ENCODE results near the gene TWIST1.

TWIST1 gene

DNA sequence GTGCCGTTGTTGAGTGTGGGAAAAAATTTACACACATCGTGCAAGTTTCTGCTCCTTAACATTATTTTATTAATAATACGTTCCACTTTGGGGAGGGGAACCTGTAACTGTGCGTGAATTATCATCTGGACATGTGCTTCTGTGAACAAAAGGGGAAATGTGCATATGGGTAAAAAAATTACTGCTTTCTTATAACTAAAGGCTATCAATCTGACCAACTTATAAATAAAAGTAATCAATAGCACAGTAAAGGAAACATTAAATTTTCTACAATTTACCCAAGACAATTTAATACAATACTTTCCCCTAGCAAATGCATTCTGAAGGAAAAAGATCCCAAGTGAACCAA is 4.5 kb downstream of the TWIST1 start:
- DNase-seq, result no peak

DNA sequence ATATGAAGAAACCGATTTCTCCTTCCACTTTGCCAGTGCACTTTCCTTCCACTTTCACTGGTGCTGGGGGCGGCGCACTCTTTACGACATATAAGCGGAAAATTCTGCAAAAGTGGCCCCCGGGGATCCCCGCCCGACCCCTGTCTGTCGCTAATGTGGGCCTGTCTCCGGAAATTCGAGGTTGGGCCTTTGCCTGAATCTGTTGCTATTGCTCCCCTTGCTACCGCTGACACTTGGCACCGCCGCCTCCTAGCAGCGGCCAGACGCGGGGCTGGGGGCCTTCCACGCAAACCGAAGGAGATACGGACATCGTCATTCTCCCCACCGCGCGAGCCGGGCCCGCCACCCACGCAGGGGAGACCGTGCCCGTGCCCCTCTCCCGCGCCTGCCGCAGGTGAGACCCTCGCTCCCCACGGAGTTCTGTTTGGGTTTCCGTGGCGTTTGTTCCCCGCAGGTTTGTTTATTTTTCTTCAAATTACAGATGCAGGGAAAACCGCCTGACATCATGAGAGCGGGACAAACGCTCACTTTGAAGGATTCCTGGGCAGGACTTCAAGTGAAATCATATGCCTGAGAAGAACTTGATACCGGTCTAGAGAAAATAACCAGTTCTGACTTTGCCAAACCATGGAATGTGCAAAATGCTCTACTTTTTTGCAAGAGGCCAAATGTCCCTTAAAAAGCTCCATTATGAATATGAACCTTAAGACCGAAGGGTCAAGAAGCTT is 5.0 kb downstream of the TWIST1 start:
- no peak for DNase-seq

GRCh38 chr7:19111474-19112273 is 5.8 kb downstream of the TWIST1 start:
- DNase-seq, result no peak

GRCh38 chr7:19110776-19111175 is 6.7 kb downstream of the TWIST1 start:
- no peak for DNase-seq

DNA sequence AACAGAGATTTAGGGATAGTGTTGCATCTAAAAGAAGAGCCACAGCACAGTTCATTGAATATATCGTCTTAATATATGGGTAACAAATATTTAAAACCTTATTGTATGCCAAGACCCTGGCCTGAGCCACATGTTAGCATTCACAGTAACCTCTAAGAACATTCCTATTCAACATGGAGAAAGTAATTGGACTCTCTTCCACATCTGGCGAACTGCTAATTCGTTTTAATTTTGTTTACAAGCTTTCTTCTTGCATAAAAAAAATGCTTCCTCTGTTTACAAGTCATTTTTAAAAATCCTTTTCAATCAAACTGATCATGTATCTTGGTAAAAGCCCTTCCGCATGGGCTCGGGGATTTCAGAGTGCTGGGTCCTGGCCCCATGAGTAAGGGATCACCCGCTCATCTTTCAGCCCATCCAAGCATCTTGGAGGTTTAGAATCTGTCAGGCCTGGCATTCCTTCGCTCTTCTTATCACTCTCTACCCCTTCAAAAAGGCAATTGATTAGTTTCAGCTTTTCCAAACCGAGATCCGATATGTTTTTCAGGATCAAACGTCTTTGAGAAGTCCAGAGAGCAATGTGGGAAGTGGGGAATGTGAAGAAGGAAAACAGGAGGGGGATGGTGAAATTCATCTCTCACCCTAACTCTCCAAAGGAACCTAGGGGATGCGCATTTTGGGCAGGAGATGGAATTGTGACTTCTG is 7.3 kb downstream of the TWIST1 start:
- no peak for DNase-seq

DNA sequence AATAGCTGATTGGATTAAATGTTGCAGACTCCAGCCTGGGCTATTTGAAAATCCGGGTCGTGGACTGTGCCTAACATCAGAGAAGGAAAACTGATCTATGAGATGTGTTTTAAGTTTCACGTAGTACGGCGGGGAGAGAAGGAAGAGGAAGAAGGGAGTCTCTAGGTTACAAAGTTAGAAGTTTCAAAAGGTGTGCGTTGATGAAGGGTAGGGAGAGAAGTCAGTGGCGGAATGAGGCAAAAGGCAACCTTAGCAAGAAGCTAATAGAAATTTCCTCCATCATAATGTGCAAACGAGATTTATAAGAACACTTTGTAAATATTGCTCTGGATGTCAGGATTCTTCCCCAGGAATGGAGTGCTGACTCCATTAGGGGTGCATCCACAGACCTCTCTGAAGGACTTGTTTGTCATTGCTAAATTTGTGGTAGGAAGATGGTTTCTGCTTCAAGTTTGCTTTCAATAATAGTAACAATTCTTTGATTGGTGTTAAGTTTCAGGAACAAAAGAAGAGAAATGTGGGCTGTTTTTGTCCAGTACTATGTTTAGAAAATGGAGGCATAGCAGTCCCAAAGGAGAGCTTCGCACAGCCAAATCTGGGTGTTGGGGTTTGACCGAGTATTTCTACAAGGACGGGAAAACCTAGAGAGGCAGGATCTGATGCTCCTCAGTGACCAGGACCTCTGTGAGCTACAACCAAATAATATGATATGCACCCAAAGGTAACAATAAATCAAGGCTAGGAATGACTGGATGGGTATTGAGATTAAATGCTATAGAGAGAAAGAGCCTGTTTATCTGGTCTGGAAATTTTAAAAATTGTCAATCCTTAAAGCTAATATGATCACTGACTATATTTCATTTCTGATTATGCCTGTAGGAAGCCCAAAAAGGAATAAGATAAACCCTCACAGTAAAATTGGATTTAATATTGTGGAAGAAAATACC is 8.2 kb downstream of the TWIST1 start:
- no peak for DNase-seq

- no peak for DNase-seq
These were observed 9.9 kb downstream of the TWIST1 start for GRCh38 chr7:19107356-19108146.

DNA sequence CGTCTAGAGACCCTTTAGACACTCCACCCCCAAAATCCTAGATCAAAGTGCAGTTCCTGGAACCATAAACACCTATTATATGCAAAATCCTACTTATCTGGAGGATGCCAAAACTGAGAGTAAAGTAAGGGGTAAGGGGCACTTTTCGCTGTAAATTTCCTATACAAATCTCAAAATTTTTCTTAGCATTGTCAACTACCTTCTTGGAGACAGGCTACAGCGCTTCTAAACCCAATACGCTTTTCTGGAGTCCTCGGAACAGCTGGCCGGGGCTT is 10.4 kb downstream of the TWIST1 start:
- no peak for DNase-seq

- DNase-seq, result no peak
These were observed 11.0 kb downstream of the TWIST1 start for GRCh38 chr7:19106241-19107080.

DNA sequence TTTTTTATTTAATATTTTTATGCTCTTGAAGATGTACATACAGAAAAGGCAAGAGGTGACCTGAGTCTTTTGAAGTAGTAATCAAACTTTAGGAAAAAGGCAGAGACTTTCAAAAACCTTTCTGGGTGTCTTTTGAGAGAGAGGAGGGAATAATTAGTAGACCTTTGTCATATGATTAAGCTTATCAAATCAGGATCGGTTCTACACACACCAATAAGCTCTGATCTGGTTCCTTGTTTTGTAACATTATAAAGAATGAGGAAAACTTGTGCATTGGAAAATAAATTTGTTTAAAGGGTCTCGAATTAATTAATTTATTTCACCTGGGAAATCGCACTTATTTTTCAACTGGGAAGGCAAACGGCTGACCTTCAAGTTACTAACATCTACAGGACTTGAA is 11.9 kb downstream of the TWIST1 start:
- DNase-seq, result no peak

DNA sequence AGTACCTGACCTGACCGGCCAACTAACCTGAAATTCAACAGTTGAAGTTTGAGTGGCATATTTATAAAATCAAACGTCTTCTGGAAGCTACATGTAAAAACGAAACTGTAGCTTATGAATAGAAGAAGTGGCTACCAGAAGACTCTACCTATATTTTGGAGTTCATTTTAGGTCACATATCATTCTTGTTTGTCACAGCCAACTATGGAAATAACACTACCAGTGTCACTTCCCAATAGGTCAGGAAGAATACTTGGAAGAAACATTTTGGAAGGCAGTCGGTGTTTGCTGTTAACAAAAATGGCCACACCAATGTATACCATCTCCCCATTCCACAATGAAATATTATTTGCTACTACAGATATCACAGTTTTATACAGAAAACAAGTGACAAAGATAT is 12.6 kb downstream of the TWIST1 start:
- no peak for DNase-seq

DNA sequence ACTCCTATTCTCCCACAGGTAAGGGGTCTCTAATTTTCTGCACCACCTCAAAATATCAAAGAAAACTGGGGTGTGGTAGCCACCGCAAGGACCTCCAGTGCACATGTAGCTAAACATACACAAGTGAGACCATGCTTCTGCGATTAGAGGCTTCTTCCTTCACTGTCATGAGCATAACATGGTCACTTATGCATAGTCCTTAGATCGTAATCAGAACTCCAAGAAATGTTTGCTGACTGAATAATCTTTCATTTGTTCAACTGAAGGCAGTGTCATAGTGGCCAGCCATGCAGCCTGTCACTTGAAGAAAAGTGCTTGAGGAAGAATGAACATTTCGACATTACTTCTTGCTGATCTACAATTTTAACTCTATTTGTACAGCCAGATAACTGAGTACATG is 14.6 kb downstream of the TWIST1 start:
- no peak for DNase-seq

GRCh38 chr7:19101909-19102308 is 15.5 kb downstream of the TWIST1 start:
- no peak for DNase-seq

DNA sequence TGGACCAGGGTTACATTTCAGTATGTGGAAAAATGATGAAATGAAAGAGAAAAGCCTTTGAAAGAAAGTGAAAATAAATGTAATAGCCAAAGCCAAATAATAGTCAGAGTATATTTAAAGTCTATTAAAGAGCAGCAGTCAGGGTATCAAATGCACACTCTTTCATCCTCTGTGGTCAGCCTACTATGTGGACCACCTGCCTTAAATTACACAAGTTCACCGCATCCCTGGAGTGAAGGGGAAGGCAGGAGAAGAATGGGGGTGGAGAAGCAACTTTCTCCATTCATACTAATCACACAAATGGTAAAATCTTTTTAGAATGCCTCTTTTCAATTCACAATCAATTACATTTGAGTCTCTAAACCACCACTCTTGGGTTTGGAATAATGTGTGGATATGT is 16.0 kb downstream of the TWIST1 start:
- no peak for DNase-seq

DNA sequence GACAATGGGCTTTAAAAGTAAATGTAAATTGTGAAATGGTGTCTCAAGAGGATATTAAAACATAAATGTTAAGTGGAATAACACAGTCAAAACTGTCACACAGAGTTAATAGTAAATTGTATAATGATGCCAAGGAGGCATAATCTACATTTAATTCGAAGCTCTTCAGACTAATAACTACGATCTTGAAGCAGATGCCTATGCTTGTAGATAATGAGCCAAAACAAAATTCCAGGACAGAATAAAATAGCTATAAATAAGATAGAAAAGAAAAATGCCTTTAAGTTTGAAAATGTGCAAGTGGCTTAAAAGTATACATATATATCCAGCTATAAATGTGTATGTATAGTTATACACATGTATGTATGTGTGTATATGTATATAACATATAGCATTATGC is 17.5 kb downstream of the TWIST1 start:
- DNase-seq, result no peak

GRCh38 chr7:19099194-19099593 is 18.2 kb downstream of the TWIST1 start:
- DNase-seq, result no peak

GRCh38 chr7:19098510-19098909 is 18.9 kb downstream of the TWIST1 start:
- no peak for DNase-seq

DNA sequence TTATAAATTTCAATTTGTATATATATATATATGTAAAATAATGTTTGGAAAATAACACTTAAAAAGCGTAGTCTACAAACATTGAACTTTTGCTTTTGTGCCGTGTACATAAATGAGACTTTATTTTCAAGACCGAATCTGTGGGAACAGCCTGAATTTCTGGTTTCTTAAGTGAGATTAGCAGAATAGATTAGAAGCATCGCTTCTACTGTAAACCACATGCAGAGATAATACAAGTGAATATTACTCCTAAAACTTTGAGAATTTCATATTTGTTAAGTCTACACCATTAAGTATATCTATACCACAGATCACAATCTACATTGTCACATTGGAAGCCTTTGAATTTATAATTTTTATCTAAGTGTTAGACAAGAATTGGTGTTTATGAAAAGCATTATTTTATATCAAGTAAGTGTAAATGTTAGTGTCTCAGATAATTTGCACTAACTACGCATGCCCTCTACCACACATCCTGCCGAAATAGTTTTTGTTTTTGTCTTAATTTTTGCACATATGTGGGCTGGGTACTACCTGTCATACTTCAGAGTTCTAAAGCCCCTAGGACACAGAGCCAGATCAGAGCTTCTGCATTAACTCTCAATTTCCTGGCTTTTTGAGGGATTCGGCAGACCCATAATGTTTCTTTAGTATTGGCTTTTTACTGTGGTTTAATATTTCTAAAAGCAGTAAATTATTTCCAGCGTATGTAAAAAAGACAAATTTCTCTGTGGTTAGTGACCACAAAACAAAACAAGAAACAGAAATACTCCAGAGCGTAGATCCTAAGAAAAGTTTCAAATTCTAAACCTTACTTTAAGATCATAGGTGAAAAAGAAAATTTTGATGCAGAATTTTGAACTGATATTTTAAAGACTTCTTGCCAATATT is 20.0 kb downstream of the TWIST1 start:
- no peak for DNase-seq

GRCh38 chr7:19095353-19095860 is 22.0 kb downstream of the TWIST1 start:
- no peak for DNase-seq

Data from stimulated activated CD4-positive, alpha-beta T cell treated with anti-CD3 and anti-CD28 coated beads, Interleukin-2, amount 100 ng/mL, for 24 hours (primary cell).